ENCODE results near the gene RAB10.
"Not testable (repeated sequence)": the region's sequence is repeated elsewhere in the genome, so short reads cannot be mapped to it uniquely, and the experiment has no call there.

Gene RAB10

GRCh38 chr2:26016012-26016705 is 17.7 kb upstream of the RAB10 start:
- no peak for DNase-seq (ENCODE audit: low spot score)

GRCh38 chr2:26016706-26017045 is 17.2 kb upstream of the RAB10 start:
- DNase-seq (ENCODE audit: low spot score): not testable (repeated sequence)

- DNase-seq (ENCODE audit: low spot score): no peak
These were observed 16.3 kb upstream of the RAB10 start for GRCh38 chr2:26017464-26018183.

- DNase-seq (ENCODE audit: low spot score): peak; percentile 91
These were observed 15.5 kb upstream of the RAB10 start for GRCh38 chr2:26018184-26019055.

GRCh38 chr2:26020231-26020640 is 13.6 kb upstream of the RAB10 start:
- DNase-seq (ENCODE audit: low spot score): no peak

- no peak for DNase-seq (ENCODE audit: low spot score)
These were observed 9.6 kb upstream of the RAB10 start for GRCh38 chr2:26024260-26024659.

GRCh38 chr2:26025509-26025908 is 8.4 kb upstream of the RAB10 start:
- DNase-seq (ENCODE audit: low spot score): no peak

- not testable (repeated sequence) for DNase-seq (ENCODE audit: low spot score)
These were observed 5.8 kb upstream of the RAB10 start for GRCh38 chr2:26028083-26028482.

DNA sequence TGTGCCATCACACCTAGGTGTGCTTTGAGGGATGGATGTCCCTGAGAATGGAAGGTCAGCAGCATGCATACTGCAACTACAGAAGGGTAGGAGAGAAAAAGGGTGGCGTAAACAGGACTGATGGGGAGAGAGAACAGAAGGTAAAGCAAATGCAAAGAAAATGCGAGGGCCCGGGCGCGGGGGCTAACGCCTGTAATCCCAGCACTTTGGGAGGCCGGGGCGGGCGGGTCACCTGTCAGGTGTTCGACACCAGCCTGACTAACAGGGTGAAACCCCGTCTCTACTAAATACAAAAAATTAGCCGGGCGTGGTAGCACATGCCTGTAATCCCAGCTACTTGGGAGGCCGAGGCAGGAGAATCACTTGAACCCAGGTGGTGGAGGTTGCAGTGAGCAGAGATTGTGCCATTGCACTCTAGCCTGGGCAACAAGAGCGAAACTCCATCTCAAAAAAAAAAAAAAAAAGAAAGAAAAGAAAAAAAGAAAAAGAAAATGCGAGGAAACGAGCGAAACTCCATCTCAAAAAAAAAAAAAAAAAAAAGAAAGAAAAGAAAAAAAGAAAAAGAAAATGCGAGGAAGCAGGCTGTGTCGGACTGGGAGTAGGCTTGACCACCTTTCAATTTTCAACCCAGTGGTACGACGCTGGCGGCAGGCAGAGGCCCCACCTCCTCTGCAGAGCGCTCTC is 1.2 kb upstream of the RAB10 start:
- DNase-seq (ENCODE audit: low spot score): not testable (repeated sequence)

- DNase-seq (ENCODE audit: low spot score): peak; percentile 84
These were observed 540 bp upstream of the RAB10 start for GRCh38 chr2:26033270-26033817.

- no peak for DNase-seq (ENCODE audit: low spot score)
These were observed 731 bp downstream of the RAB10 start for GRCh38 chr2:26034637-26034992.

DNA sequence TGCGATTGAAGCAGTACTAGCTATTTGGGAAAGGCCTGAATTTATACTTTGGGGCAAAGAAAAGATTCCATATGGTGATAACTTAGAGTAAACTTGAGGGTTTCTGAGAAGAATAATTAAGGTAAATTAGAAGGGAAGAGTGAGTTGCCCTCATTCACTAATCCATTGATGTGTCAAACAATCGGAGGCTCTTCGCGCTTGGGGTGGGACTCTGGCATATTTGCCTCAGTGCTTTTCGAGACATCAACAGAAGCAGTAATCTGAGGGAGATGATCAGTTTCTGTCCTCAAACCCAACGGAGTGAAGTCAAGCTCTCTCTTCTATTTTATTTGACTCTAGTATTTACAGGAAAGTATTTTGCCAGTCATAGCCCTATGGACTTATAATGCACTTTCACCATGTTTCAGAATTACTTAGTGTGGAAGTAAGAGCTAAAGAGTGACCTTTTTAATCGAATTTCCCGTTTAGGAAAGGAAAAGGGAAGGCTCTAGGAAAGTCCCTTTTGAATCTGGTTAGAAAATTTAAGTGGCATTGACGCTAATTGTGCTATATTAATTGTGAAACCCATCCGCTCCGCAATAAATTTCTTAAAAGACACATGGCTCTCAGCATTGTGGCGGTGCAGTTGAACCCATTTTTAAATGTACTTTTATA is 1.3 kb downstream of the RAB10 start:
- DNase-seq (ENCODE audit: low spot score): no peak

GRCh38 chr2:26039603-26040323 is 5.9 kb downstream of the RAB10 start:
- no peak for DNase-seq (ENCODE audit: low spot score)

GRCh38 chr2:26043109-26043508 is 9.2 kb downstream of the RAB10 start:
- no peak for DNase-seq (ENCODE audit: low spot score)

- DNase-seq (ENCODE audit: low spot score): no peak
These were observed 10.2 kb downstream of the RAB10 start for GRCh38 chr2:26043862-26044696.

DNA sequence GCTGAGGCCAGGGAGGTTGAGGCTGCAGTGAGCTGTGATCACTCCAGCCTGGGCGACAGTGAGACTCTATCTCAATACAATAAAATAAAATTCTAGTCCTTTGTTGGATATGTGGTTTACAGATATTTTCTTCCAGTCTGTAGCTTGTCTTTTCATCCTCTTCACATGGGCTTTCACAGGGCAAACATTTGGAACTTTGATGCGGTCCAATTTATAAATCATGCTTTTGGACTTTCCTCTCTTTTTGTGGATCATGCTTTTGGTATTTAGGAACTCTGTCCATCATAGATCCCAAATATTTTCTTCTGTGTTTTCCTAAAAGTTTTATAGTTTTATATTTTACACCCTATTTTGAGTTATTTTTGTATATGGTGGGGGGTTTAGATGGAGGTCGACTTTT is 14.9 kb downstream of the RAB10 start:
- DNase-seq (ENCODE audit: low spot score): no peak

DNA sequence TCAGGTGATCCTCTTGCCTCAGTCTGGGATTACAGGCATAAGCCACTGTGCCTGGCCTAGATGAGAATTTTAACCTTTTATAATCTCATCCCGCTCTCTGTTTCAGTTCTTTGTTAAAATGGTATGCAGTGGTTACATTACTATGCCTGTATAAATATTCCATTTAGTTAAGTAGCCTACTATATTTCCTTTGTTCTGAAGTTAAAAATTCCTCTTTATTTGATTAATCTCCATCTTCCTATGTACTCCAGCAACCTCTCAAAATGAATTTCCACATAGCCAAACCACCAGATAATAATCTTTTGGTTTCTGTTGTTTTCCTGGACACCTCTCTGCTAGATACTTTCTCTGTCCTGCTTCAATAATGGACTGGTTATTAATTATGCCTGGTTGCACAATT is 15.8 kb downstream of the RAB10 start:
- DNase-seq (ENCODE audit: low spot score): no peak

DNA sequence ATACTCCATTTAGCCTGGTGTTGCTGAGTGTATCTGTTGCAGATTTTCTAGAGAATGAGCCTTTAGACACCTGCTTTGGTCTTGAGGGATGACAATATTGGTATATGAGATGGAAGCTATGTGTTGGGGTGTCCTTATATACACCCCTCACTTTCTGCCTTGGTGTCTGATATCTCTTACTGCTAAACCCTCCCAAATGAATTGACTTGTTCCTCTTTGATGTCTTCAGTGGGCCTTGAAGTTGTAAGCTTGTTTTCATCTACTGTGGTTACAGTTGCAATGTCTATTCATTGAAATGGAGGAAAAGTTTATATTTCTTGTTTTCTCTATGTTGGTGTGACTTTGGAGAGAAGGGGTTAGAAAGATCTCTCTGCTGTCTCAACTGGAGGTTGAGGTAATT is 18.9 kb downstream of the RAB10 start:
- DNase-seq (ENCODE audit: low spot score): no peak

GRCh38 chr2:26054598-26055348 is 20.9 kb downstream of the RAB10 start:
- no peak for DNase-seq (ENCODE audit: low spot score)
